H9 (cell line): ENCODE results near the gene NVL. TPM values are rescaled to one million over a fixed set of nuclear protein-coding genes. Genes with fewer than 3 reads are reported as not detected.

Experiments used
- DNase-seq: peaks from one replicate; pipeline ENCODE4 v3.0.0-alpha.2; 2017
- H2AFZ ChIP-seq: one replicate; pipeline ENCODE4 v1.6.1; 2013; ENCODE audit warnings: mild to moderate bottlenecking, low read length, control low read depth, moderate library complexity
- H2AK5ac ChIP-seq: 2 replicates; pipeline ENCODE4 v1.6.1; 2013; ENCODE audit warnings: low read length, control low read depth, mixed read lengths; ENCODE audit not compliant: insufficient read length
- H2BK120ac ChIP-seq: one replicate; pipeline ENCODE4 v1.6.1; 2013; ENCODE audit warnings: low read depth, mild to moderate bottlenecking, low read length, control low read depth, inconsistent platforms; ENCODE audit not compliant: poor library complexity, severe bottlenecking
- H2BK12ac ChIP-seq: 2 replicates; pipeline ENCODE4 v1.6.1; 2013; ENCODE audit warnings: low read length, control low read depth, mixed read lengths, low read depth; ENCODE audit not compliant: insufficient read length
- H2BK15ac ChIP-seq: 2 replicates; pipeline ENCODE4 v1.6.1; 2013; ENCODE audit warnings: low read depth, low read length, control low read depth
- H2BK20ac ChIP-seq: one replicate; pipeline ENCODE4 v1.6.1; 2013; ENCODE audit warnings: low read depth, mild to moderate bottlenecking, low read length, control low read depth, inconsistent platforms; ENCODE audit not compliant: poor library complexity, severe bottlenecking
- H2BK5ac ChIP-seq: 2 replicates; pipeline ENCODE4 v1.6.1; 2013; ENCODE audit warnings: low read length, control low read depth, mixed read lengths; ENCODE audit not compliant: insufficient read length
- H3K14ac ChIP-seq: 2 replicates; pipeline ENCODE4 v1.6.1; 2013; ENCODE audit warnings: low read length, control low read depth; ENCODE audit not compliant: insufficient read depth
- H3K18ac ChIP-seq: 2 replicates; pipeline ENCODE4 v1.6.1; 2013; ENCODE audit warnings: low read depth, mild to moderate bottlenecking, mixed read lengths, low read length, control low read depth; ENCODE audit not compliant: insufficient read length
- H3K23ac ChIP-seq: 2 replicates; pipeline ENCODE4 v1.6.1; 2013; ENCODE audit warnings: low read length, control low read depth, mixed read lengths, low read depth; ENCODE audit not compliant: insufficient read length
- H3K23me2 ChIP-seq: 2 replicates; pipeline ENCODE4 v1.6.1; 2013; ENCODE audit warnings: low read depth, mild to moderate bottlenecking, mixed read lengths, low read length, control low read depth; ENCODE audit not compliant: insufficient read length, poor library complexity, severe bottlenecking
- H3K27ac ChIP-seq: 2 replicates; pipeline ENCODE4 v1.5.1; 2013; ENCODE audit warnings: low read length, control low read depth, mixed read lengths, low read depth; ENCODE audit not compliant: insufficient read length
- H3K27me3 ChIP-seq: 2 replicates; pipeline ENCODE4 v1.6.1; 2013; ENCODE audit warnings: low read length, control low read depth, inconsistent platforms; ENCODE audit not compliant: insufficient read depth
- H3K4ac ChIP-seq: 2 replicates; pipeline ENCODE4 v1.6.1; 2013; ENCODE audit warnings: low read depth, mild to moderate bottlenecking, control low read depth, inconsistent platforms, low read length, moderate library complexity
- H3K4me1 ChIP-seq: 2 replicates; pipeline ENCODE4 v1.6.1; 2013; ENCODE audit warnings: low read length, control low read depth, inconsistent platforms; ENCODE audit not compliant: insufficient read depth
- H3K4me2 ChIP-seq: 2 replicates; pipeline ENCODE4 v1.6.1; 2013; ENCODE audit warnings: low read length, control low read depth, mixed read lengths; ENCODE audit not compliant: insufficient read length, insufficient read depth
- H3K56ac ChIP-seq: 2 replicates; pipeline ENCODE4 v1.6.1; 2013; ENCODE audit warnings: low read depth, mild to moderate bottlenecking, mixed read lengths, low read length, control low read depth; ENCODE audit not compliant: insufficient read length
- H3K79me1 ChIP-seq: 2 replicates; pipeline ENCODE4 v1.6.1; 2013; ENCODE audit warnings: low read depth, mild to moderate bottlenecking, moderate library complexity, low read length, control low read depth, inconsistent platforms; ENCODE audit not compliant: insufficient read depth, poor library complexity, severe bottlenecking
- H3K79me2 ChIP-seq: 2 replicates; pipeline ENCODE4 v1.6.1; 2013; ENCODE audit warnings: low read length, control low read depth, inconsistent platforms; ENCODE audit not compliant: insufficient read depth
- H3K9ac ChIP-seq: 2 replicates; pipeline ENCODE4 v1.6.1; 2013; ENCODE audit warnings: low read length, control low read depth, mixed read lengths; ENCODE audit not compliant: insufficient read length; ENCODE audit errors: extremely low read depth
- H3K9me3 ChIP-seq: one replicate; pipeline ENCODE4 v1.6.1; 2013; ENCODE audit warnings: low read depth, low read length, inconsistent platforms; ENCODE audit not compliant: control insufficient read depth
- H3T11ph ChIP-seq: one replicate; pipeline ENCODE4 v1.6.1; 2013; ENCODE audit warnings: mild to moderate bottlenecking, low read length, control low read depth, inconsistent platforms
- H4K20me1 ChIP-seq: one replicate; pipeline ENCODE4 v1.6.1; 2013; ENCODE audit not compliant: control insufficient read depth, insufficient read length, insufficient read depth
- H4K5ac ChIP-seq: 2 replicates; pipeline ENCODE4 v1.6.1; 2013; ENCODE audit warnings: low read depth, mild to moderate bottlenecking, mixed read lengths, low read length, control low read depth; ENCODE audit not compliant: insufficient read length
- H4K8ac ChIP-seq: replicated peaks from 2 replicates; pipeline ENCODE4 v1.6.1; 2013; ENCODE audit warnings: low read length, control low read depth, mixed read lengths, low read depth; ENCODE audit not compliant: insufficient read length
- H4K91ac ChIP-seq: 2 replicates; pipeline ENCODE4 v1.6.1; 2013; ENCODE audit warnings: low read depth, mild to moderate bottlenecking, moderate library complexity, mixed read lengths, low read length, control low read depth; ENCODE audit not compliant: insufficient read length
- H3K27ac Mint-ChIP-seq, 3 experiments: 2 replicates in 2 of 3; 3 replicates in 1 of 3; pipeline ENCODE4 v1.8.0; 2020 to 2021; ENCODE audit warnings: mixed read lengths in 3 of 3, mild to moderate bottlenecking in 1 of 3, moderate library complexity in 1 of 3
- H3K27me3 Mint-ChIP-seq: 2 replicates; pipeline ENCODE4 v1.8.0; 2021; ENCODE audit warnings: low read depth, mild to moderate bottlenecking, moderate library complexity, mixed read lengths
- H3K36me3 Mint-ChIP-seq, 3 experiments: 2 replicates in 2 of 3; 3 replicates in 1 of 3; pipeline ENCODE4 v1.8.0; 2020 to 2021; ENCODE audit warnings: low read depth in 3 of 3, mixed read lengths in 3 of 3; ENCODE audit not compliant: insufficient read depth in 1 of 3
- H3K4me1 Mint-ChIP-seq, 2 experiments: 2 replicates each; pipeline ENCODE4 v1.8.0; 2020; ENCODE audit warnings: mixed read lengths in 2 of 2
- H3K4me3 Mint-ChIP-seq, 2 experiments: 2 replicates in 1 of 2; 3 replicates in 1 of 2; pipeline ENCODE4 v1.8.0; 2020 to 2021; ENCODE audit warnings: mild to moderate bottlenecking in 2 of 2, mixed read lengths in 2 of 2, moderate library complexity in 1 of 2
- H3K9me3 Mint-ChIP-seq, 2 experiments: 2 replicates in 1 of 2; 3 replicates in 1 of 2; pipeline ENCODE4 v1.8.0; 2020; ENCODE audit warnings: mild to moderate bottlenecking in 2 of 2, mixed read lengths in 2 of 2, moderate library complexity in 1 of 2
- CTCF ChIP-seq: fragments of 200-600 bp; sonication (generic); conservative IDR thresholded peaks from 3 replicates; pipeline ENCODE4 v1.8.0; 2021; ENCODE audit warnings: antibody characterized with exemption, mild to moderate bottlenecking
- WGBS: extraction: QIAGEN DNeasy Blood & Tissue Kit; methylation state at CpG from one replicate; pipeline ENCODE4 v1.1.7; 2013; ENCODE audit warnings: missing lambda C conversion rate, low lambda C conversion rate, mixed read lengths; ENCODE audit not compliant: insufficient read length; ENCODE audit errors: extremely low coverage; 5-methylcytosine and 5-hydroxymethylcytosine counted together
- total RNA-seq: library from RNA; stranded (reverse); gene quantifications from 2 replicates; pipeline ENCODE4 v1.2.1, GENCODE V29; 2021

Gene NVL
- total RNA-seq, 1 experiment from 2014 or later: 66.9 TPM

- no CpG with 5 or more reads among the region's 4 CpGs for WGBS
- H2BK5ac ChIP-seq: no peak overlapping the region
These were observed 131.4 kb downstream of the NVL start for GRCh38 chr1:224198572-224198971.

More at GRCh38 chr1:224198572-224198971, 131.4 kb downstream of the NVL start:
- no peak overlapping the region for H3K14ac ChIP-seq
- no peaks in the 10 kb centered on the region for H3K79me2 ChIP-seq
- H2BK12ac ChIP-seq: no peak overlapping the region
- DNase-seq: no peak
- no peak overlapping the region for H4K8ac ChIP-seq
- Mint-ChIP-seq H3K4me3 (no peak overlapping the region; a peak in 1 of 5 replicates), H3K36me3 (peaks cover 9 to 16% (median 16%) of the 10 kb centered on the region in 3 experiments; a peak in 5 of 7 replicates), H3K27ac (peak overlapping the region in 1 of 3 experiments; percentile 83; a peak in 2 of 7 replicates), H3K27me3 (no peaks in the 10 kb centered on the region), H3K4me1 (peaks cover 11 to 25% of the 10 kb centered on the region in 2 experiments), H3K9me3 (no peaks in the 10 kb centered on the region)
- no peak overlapping the region for H4K91ac ChIP-seq
- H4K5ac ChIP-seq: no peak overlapping the region
- no peaks in the 10 kb centered on the region for H4K20me1 ChIP-seq
- no peaks in the 10 kb centered on the region for H3K27me3 ChIP-seq
- H3K27ac ChIP-seq: no peak overlapping the region
- H3K23ac ChIP-seq: no peak overlapping the region
- H3K4me1 ChIP-seq: peaks cover 3% of the 10 kb centered on the region; the same call in 1 of the 2 replicates
- H3K18ac ChIP-seq: no peak overlapping the region
- no peaks in the 10 kb centered on the region for H3K9me3 ChIP-seq
- H3T11ph ChIP-seq: no peak overlapping the region
- H3K9ac ChIP-seq: no peak overlapping the region
- H3K23me2 ChIP-seq: no peaks in the 10 kb centered on the region
- no peak overlapping the region for H2BK120ac ChIP-seq
- H2AFZ ChIP-seq: no peak overlapping the region
- no peak overlapping the region for H2BK15ac ChIP-seq
- no peak overlapping the region for H3K4ac ChIP-seq
- no peak overlapping the region for H3K56ac ChIP-seq
- H3K4me2 ChIP-seq: no peak overlapping the region
- H3K79me1 ChIP-seq: no peaks in the 10 kb centered on the region
- no peak for TF ChIP-seq CTCF
- H2BK20ac ChIP-seq: no peak overlapping the region
- H2AK5ac ChIP-seq: no peak overlapping the region
